ENCODE measurements around the gene KIF3A. TPM values are rescaled to one million over a fixed set of nuclear protein-coding genes. Genes with fewer than 3 reads are reported as not detected.

Gene KIF3A
- total RNA-seq, 4 donors from 2014 or later = 2.1 to 5.8 (median 4.3) TPM

- TF ChIP-seq CTCF (IDR thresholded peaks at IDR 0.05; ENCODE audit: low read depth) = no peak
These were observed 52.2 kb downstream of the KIF3A start for GRCh38 chr5:132684922-132685720.

GRCh38 chr5:132684491-132684890 is 52.9 kb downstream of the KIF3A start:
- TF ChIP-seq CTCF (IDR thresholded peaks at IDR 0.05; ENCODE audit: low read depth) = no peak

GRCh38 chr5:132681983-132682382 is 55.4 kb downstream of the KIF3A start:
- no peak for TF ChIP-seq CTCF (IDR thresholded peaks at IDR 0.05; ENCODE audit: low read depth)

- TF ChIP-seq CTCF (IDR thresholded peaks at IDR 0.05; ENCODE audit: low read depth) = no peak
These were observed 55.9 kb downstream of the KIF3A start for GRCh38 chr5:132681476-132681831.

- TF ChIP-seq CTCF (IDR thresholded peaks at IDR 0.05; ENCODE audit: low read depth) = no peak
These were observed 56.4 kb downstream of the KIF3A start for GRCh38 chr5:132680780-132681475.

- no peak for TF ChIP-seq CTCF (IDR thresholded peaks at IDR 0.05; ENCODE audit: low read depth)
These were observed 57.5 kb downstream of the KIF3A start for GRCh38 chr5:132679717-132680380.

- TF ChIP-seq CTCF (IDR thresholded peaks at IDR 0.05; ENCODE audit: low read depth) = no peak
These were observed 58.2 kb downstream of the KIF3A start for GRCh38 chr5:132679166-132679565.
